HL-60 (cell line): ENCODE data around the gene NUTM2G.
"Not testable (repeated sequence)": the region's sequence is repeated elsewhere in the genome, so short reads cannot be mapped to it uniquely, and the experiment has no call there.

Source experiments
- DNase-seq, 2 experiments: peaks; one replicate each; pipeline ENCODE4 v3.0.0-alpha.2; 2010 to 2020; ENCODE audit warnings: low read depth in 1 of 2, low spot score in 1 of 2
- H3K27ac ChIP-seq: fragments of 250-450 bp; sonication (Bioruptor Pico); replicated peaks from 2 replicates; pipeline ENCODE4 v1.5.1; 2020; ENCODE audit warnings: mild to moderate bottlenecking, moderate library complexity
- H3K27me3 ChIP-seq: fragments of 250-450 bp; sonication (Bioruptor Pico); 2 replicates; pipeline ENCODE4 v1.5.1; 2021; ENCODE audit warnings: mild to moderate bottlenecking, moderate library complexity; ENCODE audit not compliant: insufficient read depth, poor library complexity, severe bottlenecking
- H3K4me3 ChIP-seq: replicated peaks from 2 replicates; pipeline ENCODE4 v1.5.1; 2011; ENCODE audit warnings: mild to moderate bottlenecking, control low read depth, low read length; ENCODE audit not compliant: insufficient read depth
- CTCF ChIP-seq: IDR thresholded peaks from one replicate; pipeline ENCODE4 v1.5.1; 2011; ENCODE audit warnings: low read length, control low read depth, inconsistent platforms; ENCODE audit not compliant: insufficient read depth
- GABPA ChIP-seq: IDR thresholded peaks from 2 replicates; pipeline ENCODE4 v1.6.1; 2012; ENCODE audit warnings: low read depth
- POLR2AphosphoS5 ChIP-seq: IDR thresholded peaks from 2 replicates; pipeline ENCODE4 v1.6.1; 2012; ENCODE audit warnings: low read depth
- REST ChIP-seq: IDR thresholded peaks from 2 replicates; pipeline ENCODE4 v1.6.1; 2012; ENCODE audit warnings: low read depth; ENCODE audit not compliant: insufficient replicate concordance
- SPI1 ChIP-seq: IDR thresholded peaks from 2 replicates; pipeline ENCODE4 v1.6.1; 2012; ENCODE audit warnings: low read depth, mild to moderate bottlenecking, borderline replicate concordance
- long read RNA-seq: library from polyadenylated mRNA; unstranded; transcript quantifications from one replicate; pipeline ENCODE4 v2.0.0, GENCODE V29; 2020

NUTM2G gene
- long read RNA-seq, result 0 reads

GRCh38 chr9:96928543-96928942 lies at the start of gene NUTM2G:
TSS of gene NUTM2G (plus strand) at chr9:96928843. CDS start at chr9:96929025, 182 bp downstream.
- H3K27ac ChIP-seq, DNase-seq, H3K27me3 ChIP-seq, H3K4me3 ChIP-seq: not testable (repeated sequence)

- no peak overlapping the region for H3K27ac ChIP-seq
- TF ChIP-seq CTCF (no peak), REST (no peak), GABPA (no peak), SPI1 (no peak), POLR2AphosphoS5 (no peak)
Observed at GRCh38 chr9:96883922-96884321, 44.7 kb upstream of the NUTM2G start.

GRCh38 chr9:96884443-96884842 lies 44.2 kb upstream of the NUTM2G start:
- Histone ChIP-seq H3K27ac (no peak overlapping the region), H3K27me3 (no peaks in the 10 kb centered on the region), H3K4me3 (no peak overlapping the region)
- TF ChIP-seq GABPA (no peak), REST (no peak), SPI1 (no peak), POLR2AphosphoS5 (no peak), CTCF (no peak)
- DNase-seq, result peak in 1 of 2 experiments; percentile 13

More at GRCh38 chr9:96883922-96884321, 44.7 kb upstream of the NUTM2G start:
- Histone ChIP-seq H3K27me3 (no peaks in the 10 kb centered on the region), H3K4me3 (no peak overlapping the region)
- peak in 1 of 2 experiments; percentile 33 for DNase-seq

- Histone ChIP-seq H3K27ac (no peak overlapping the region), H3K27me3 (no peaks in the 10 kb centered on the region), H3K4me3 (no peak overlapping the region)
- DNase-seq, result no peak
- TF ChIP-seq POLR2AphosphoS5 (no peak), REST (no peak), GABPA (no peak), CTCF (no peak), SPI1 (no peak)
Observed at GRCh38 chr9:96885424-96885823, 43.2 kb upstream of the NUTM2G start.
